Measurements from ENCODE around the gene S1PR2.
"Not testable (repeated sequence)": the region's sequence is repeated elsewhere in the genome, so short reads cannot be mapped to it uniquely, and the experiment has no call there.

- not testable (repeated sequence) for TF ChIP-seq CTCF, POLR2A (IDR thresholded peaks at IDR 0.05)
Observed at GRCh38 chr19:10200101-10200500, 31.0 kb downstream of the S1PR2 start.
